ENCODE measurements around the gene MYOCD. TPM values are rescaled to one million over a fixed set of nuclear protein-coding genes. Genes with fewer than 3 reads are reported as not detected.

The MYOCD gene
- total and polyA plus RNA-seq, 2 experiments from 2014 or later: under 0.01 to 0.09 TPM

DNA sequence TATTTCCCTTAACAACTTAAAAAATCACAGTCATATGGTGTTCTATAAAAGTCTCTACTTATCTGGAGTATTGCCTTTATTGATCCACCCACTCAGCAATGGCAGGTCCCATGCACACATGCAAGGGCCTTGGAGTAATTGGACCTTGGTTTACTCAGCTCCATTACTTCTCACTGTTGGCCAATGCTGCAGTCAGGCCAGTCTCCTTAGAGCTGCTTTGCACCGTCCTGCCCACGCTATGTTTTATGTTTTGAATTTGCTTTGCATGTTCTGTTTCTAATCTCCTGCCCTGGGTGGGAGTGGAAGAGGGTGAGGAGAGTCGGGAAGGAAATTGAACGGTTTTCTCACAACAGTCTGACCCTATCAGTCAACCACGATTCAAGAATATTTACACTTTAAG, 147.2 kb downstream of the MYOCD start:
- no peak overlapping the region for H3K9ac ChIP-seq
- no peak for TF ChIP-seq EZH2 (IDR thresholded peaks at IDR 0.05; ENCODE audit: insufficient read depth, poor library complexity, severe bottlenecking)
- no peak overlapping the region for H2AFZ ChIP-seq
- H3K9me2 ChIP-seq (ENCODE audit: insufficient read depth): no peaks in the 10 kb centered on the region
- no peak overlapping the region for H3K4me2 ChIP-seq (ENCODE audit: unreplicated experiment)
- H3F3A ChIP-seq (ENCODE audit: insufficient read depth): no peaks in the 10 kb centered on the region
- H3K36me3 ChIP-seq (ENCODE audit: low read depth): no peaks in the 10 kb centered on the region
- in situ Hi-C loops (cut with MboI): no loop called here
- no peaks in the 10 kb centered on the region for H3K27me3 ChIP-seq (replicated peaks; ENCODE audit: insufficient read depth)
- H3K79me2 ChIP-seq (ENCODE audit: insufficient read depth): no peaks in the 10 kb centered on the region
- H3K27ac ChIP-seq: no peak overlapping the region
- H3K9me3 ChIP-seq (ENCODE audit: low read depth): no peaks in the 10 kb centered on the region
- H3K4me1 ChIP-seq (ENCODE audit: insufficient read depth): no peaks in the 10 kb centered on the region
- WGBS, 2 experiments (ENCODE audit: low coverage in 1 of 2, low lambda C conversion rate in 2 of 2, missing lambda C conversion rate in 2 of 2): 0 to 6% methylated on average over 5 of the region's 5 CpGs
- DNase-seq: no peak
- H4K20me1 ChIP-seq (ENCODE audit: insufficient read depth): no peaks in the 10 kb centered on the region
- H3K4me3 ChIP-seq: no peak overlapping the region

DNA sequence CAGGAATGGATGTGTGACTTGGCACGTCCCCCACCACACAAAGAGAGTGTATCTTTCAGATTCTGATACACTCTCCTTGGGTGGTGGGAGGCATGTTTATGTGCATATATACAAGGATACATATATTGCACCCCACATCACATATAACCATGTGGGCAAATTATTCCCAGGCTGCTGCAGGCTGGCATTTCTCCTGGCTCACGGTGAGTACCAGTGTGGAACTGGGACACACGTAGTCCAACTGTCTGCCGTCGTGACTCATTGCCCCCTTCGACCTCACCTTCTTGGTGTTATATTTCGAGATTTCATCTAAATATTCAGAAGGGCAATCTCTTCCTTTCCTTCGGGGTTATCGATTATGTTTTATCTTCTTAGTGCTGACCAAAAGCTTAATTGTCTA, 148.0 kb downstream of the MYOCD start:
- no peaks in the 10 kb centered on the region for H3K9me3 ChIP-seq (ENCODE audit: low read depth)
- no peak overlapping the region for H3K4me3 ChIP-seq
- H3F3A ChIP-seq (ENCODE audit: insufficient read depth): no peaks in the 10 kb centered on the region
- H3K36me3 ChIP-seq (ENCODE audit: low read depth): no peaks in the 10 kb centered on the region
- WGBS, 2 experiments (ENCODE audit: low coverage in 1 of 2, low lambda C conversion rate in 2 of 2, missing lambda C conversion rate in 2 of 2): 57 to 62% methylated on average over 9 of the region's 9 CpGs
- no peaks in the 10 kb centered on the region for H3K9me2 ChIP-seq (ENCODE audit: insufficient read depth)
- TF ChIP-seq EZH2phosphoT487 (IDR thresholded peaks at IDR 0.05; ENCODE audit: insufficient read depth, low read depth): no peak
- no peak for TF ChIP-seq EZH2 (IDR thresholded peaks at IDR 0.05; ENCODE audit: insufficient read depth, poor library complexity, severe bottlenecking)
- H4K20me1 ChIP-seq (ENCODE audit: insufficient read depth): no peaks in the 10 kb centered on the region
- no peak overlapping the region for H3K9ac ChIP-seq
- H3K4me1 ChIP-seq (ENCODE audit: insufficient read depth): no peaks in the 10 kb centered on the region
- in situ Hi-C loops (cut with MboI): no loop called here
- no peak overlapping the region for H2AFZ ChIP-seq
- no peaks in the 10 kb centered on the region for H3K79me2 ChIP-seq (ENCODE audit: insufficient read depth)
- H3K4me2 ChIP-seq (ENCODE audit: unreplicated experiment): no peak overlapping the region
- H3K27me3 ChIP-seq (replicated peaks; ENCODE audit: insufficient read depth): no peaks in the 10 kb centered on the region
- no peak for DNase-seq
- H3K27ac ChIP-seq: no peak overlapping the region

DNA sequence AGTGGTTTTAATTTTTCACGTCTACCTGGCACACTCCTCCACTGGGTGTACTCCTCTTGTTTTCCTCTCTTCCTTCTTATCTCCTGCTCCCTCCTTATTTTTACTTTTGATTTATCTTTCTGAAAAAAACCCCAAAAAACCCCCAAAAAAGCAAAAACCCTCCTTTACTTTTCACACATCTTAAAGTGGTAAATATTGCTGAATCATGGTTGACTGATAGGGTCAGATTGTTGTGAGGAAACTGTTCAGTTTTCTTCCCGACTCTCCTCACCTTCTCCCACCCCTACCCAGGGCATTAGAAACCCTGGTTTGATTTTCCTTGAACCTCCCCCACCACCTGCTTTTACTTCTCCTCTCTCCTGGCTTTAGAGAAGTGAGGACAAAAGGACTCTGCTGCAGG, 149.0 kb downstream of the MYOCD start:
- no peak for DNase-seq
- no peak overlapping the region for H3K9ac ChIP-seq

DNA sequence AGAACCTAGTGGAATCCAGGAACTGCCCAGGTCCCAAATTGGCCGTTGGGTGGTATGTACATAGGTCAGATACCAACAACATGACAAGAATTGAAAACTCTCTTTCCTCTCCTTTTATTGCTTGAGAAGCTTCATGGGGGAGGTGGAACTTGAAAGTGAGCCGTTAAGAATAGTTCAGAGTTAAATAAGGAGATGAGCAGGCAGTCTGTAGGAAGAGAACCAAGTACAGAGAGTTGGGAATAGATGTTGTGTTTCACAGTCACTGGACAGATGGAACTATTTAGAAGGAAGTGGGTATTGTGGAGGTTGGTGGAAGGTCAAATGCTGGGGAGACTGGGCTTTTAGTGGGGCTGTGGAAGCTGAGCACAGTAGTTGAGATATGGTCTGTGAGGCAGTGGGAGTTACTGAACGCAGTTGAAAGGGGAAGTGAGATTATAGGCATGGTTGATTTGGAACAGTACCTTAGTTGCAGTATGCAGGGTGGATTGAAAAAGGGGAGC, 150.0 kb downstream of the MYOCD start:
- WGBS, 2 experiments (ENCODE audit: low coverage in 1 of 2, low lambda C conversion rate in 2 of 2, missing lambda C conversion rate in 2 of 2): 22 to 27% methylated on average over 3 of the region's 3 CpGs
- Histone ChIP-seq H3K4me1 (ENCODE audit: insufficient read depth) (no peaks in the 10 kb centered on the region), H3K4me2 (ENCODE audit: unreplicated experiment) (no peak overlapping the region), H3K36me3 (ENCODE audit: low read depth) (no peaks in the 10 kb centered on the region), H3K9ac (no peak overlapping the region), H2AFZ (no peak overlapping the region), H3K4me3 (no peak overlapping the region), H4K20me1 (ENCODE audit: insufficient read depth) (no peaks in the 10 kb centered on the region), H3K9me2 (ENCODE audit: insufficient read depth) (no peaks in the 10 kb centered on the region), H3K27me3 (replicated peaks; ENCODE audit: insufficient read depth) (no peaks in the 10 kb centered on the region), H3F3A (ENCODE audit: insufficient read depth) (no peaks in the 10 kb centered on the region), H3K27ac (no peak overlapping the region), H3K79me2 (ENCODE audit: insufficient read depth) (no peaks in the 10 kb centered on the region), H3K9me3 (ENCODE audit: low read depth) (no peaks in the 10 kb centered on the region)
- in situ Hi-C loops (cut with MboI): loop anchor here (5.0 kb wide), 1 partner anchor 48 kb away; no protein-coding TSS in a partner anchor
- DNase-seq: no peak
- TF ChIP-seq EZH2 (IDR thresholded peaks at IDR 0.05; ENCODE audit: insufficient read depth, poor library complexity, severe bottlenecking): no peak
- TF ChIP-seq EZH2phosphoT487 (IDR thresholded peaks at IDR 0.05; ENCODE audit: insufficient read depth, low read depth): no peak

More for the DNA sequence above, 149.0 kb downstream of the MYOCD start:
- Histone ChIP-seq H3K4me1 (ENCODE audit: insufficient read depth) (no peaks in the 10 kb centered on the region), H3F3A (ENCODE audit: insufficient read depth) (no peaks in the 10 kb centered on the region), H3K4me3 (no peak overlapping the region), H4K20me1 (ENCODE audit: insufficient read depth) (no peaks in the 10 kb centered on the region), H3K27ac (no peak overlapping the region), H3K4me2 (ENCODE audit: unreplicated experiment) (no peak overlapping the region), H3K27me3 (replicated peaks; ENCODE audit: insufficient read depth) (no peaks in the 10 kb centered on the region), H3K9me3 (ENCODE audit: low read depth) (no peaks in the 10 kb centered on the region), H3K36me3 (ENCODE audit: low read depth) (no peaks in the 10 kb centered on the region), H3K79me2 (ENCODE audit: insufficient read depth) (no peaks in the 10 kb centered on the region), H2AFZ (no peak overlapping the region), H3K9me2 (ENCODE audit: insufficient read depth) (no peaks in the 10 kb centered on the region)
- TF ChIP-seq EZH2 (IDR thresholded peaks at IDR 0.05; ENCODE audit: insufficient read depth, poor library complexity, severe bottlenecking) (no peak), EZH2phosphoT487 (IDR thresholded peaks at IDR 0.05; ENCODE audit: insufficient read depth, low read depth) (no peak)
- in situ Hi-C loops (cut with MboI): loop anchor here (5.0 kb wide), 1 partner anchor 47 kb away; no protein-coding TSS in a partner anchor
- 36 to 45% methylated on average over 2 of the region's 2 CpGs for WGBS, 2 experiments (ENCODE audit: low coverage in 1 of 2, low lambda C conversion rate in 2 of 2, missing lambda C conversion rate in 2 of 2)

Other genes with a start within 250 kb of the MYOCD start
- gene ARHGAP44, start 123.6 kb downstream of the MYOCD start, total RNA-seq (2014; rRNA removed; shearing (Covaris generic)): 0.11 and 0.13 TPM in 2 replicates
- gene ARHGAP44, start 123.6 kb downstream of the MYOCD start, polyA plus RNA-seq (2016; fragmentation: Nextera tagmentation; extraction: Ambion mirVana): 0.33 and 0.57 TPM in 2 replicates